Tibial artery (tissue), 4 donors: Measurements from ENCODE around the gene PIEZO2.

Source experiments
- DNase-seq, 2 donors: peaks; one replicate each; pipeline ENCODE4 v3.0.0-alpha.2; 2019
- H3K27ac ChIP-seq, 2 donors: fragments of 200-600 bp; sonication (generic) in 1 of 2; 1 replicate in 1 of 2; 2 replicates in 1 of 2; pipeline ENCODE4 v1.5.1; 2018 to 2019; ENCODE audit warnings: mild to moderate bottlenecking in 1 of 2
- H3K27me3 ChIP-seq, 2 donors: fragments of 200-600 bp; sonication (generic) in 1 of 2; one replicate each; pipeline versions ENCODE4 v1.5.1 to v1.6.0; 2016 to 2019
- H3K36me3 ChIP-seq, 3 donors: fragments of 200-600 bp; sonication (generic) in 2 of 3; one replicate each; pipeline ENCODE4 v1.5.1; 2016 to 2019; ENCODE audit warnings: mild to moderate bottlenecking in 2 of 3
- H3K4me1 ChIP-seq, 4 donors: fragments of 200-600 bp; sonication (generic) in 2 of 4; 1 replicate in 3 of 4; 2 replicates in 1 of 4; pipeline ENCODE4 v1.5.1; 2016 to 2019
- H3K4me3 ChIP-seq, 2 donors: fragments of 200-600 bp; sonication (generic) in 1 of 2; 1 replicate in 1 of 2; 2 replicates in 1 of 2; pipeline ENCODE4 v1.5.1; 2018 to 2019; ENCODE audit warnings: mild to moderate bottlenecking in 2 of 2
- H3K9me3 ChIP-seq, 3 donors: fragments of 200-600 bp; sonication (generic) in 1 of 3; one replicate each; pipeline ENCODE4 v1.5.1; 2016 to 2019
- intact Hi-C: fragments of 100-400 bp; cut with DNase I; formaldehyde crosslinking; loops from one replicate; pipeline ENCODE4 v1.15.0; 2023; ENCODE audit warnings: low total_unique reads
- TF ChIP-seq, protein P1 (sequence below), 2 experiments: fragments of 200-600 bp in 1 of 2; fragments of 450-650 bp in 1 of 2; IDR thresholded peaks; one replicate each; pipeline ENCODE4 v1.5.1; 2017 to 2019; ENCODE audit warnings: antibody characterized with exemption in 2 of 2, mild to moderate bottlenecking in 1 of 2, moderate library complexity in 1 of 2

The PIEZO2 gene

DNA sequence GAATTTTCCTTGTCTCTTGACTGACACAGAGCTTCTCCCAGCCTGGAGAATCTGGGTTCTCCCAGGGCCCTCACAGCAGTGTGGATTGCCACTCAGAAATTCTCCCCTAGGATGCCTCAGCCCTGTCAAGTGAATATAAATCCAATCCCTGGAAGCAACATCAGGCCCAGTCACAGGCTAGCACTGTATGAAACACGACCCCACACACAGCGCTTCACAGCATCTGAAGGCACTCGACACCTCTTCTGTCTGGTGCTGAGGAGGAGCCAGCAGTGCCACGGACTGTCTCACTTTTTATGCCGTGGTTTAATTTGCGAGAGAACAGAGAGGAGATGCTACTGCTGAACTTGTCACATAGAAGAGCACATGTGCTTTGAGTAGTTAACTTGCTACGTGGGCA lies 459.0 kb downstream of the PIEZO2 start:
- Histone ChIP-seq H3K27ac (no peak overlapping the region), H3K9me3 (no peaks in the 10 kb centered on the region), H3K27me3 (no peaks in the 10 kb centered on the region), H3K36me3 (no peaks in the 10 kb centered on the region), H3K4me3 (no peak overlapping the region), H3K4me1 (no peaks in the 10 kb centered on the region)
- no peak for DNase-seq
- TF ChIP-seq, protein P1, sequence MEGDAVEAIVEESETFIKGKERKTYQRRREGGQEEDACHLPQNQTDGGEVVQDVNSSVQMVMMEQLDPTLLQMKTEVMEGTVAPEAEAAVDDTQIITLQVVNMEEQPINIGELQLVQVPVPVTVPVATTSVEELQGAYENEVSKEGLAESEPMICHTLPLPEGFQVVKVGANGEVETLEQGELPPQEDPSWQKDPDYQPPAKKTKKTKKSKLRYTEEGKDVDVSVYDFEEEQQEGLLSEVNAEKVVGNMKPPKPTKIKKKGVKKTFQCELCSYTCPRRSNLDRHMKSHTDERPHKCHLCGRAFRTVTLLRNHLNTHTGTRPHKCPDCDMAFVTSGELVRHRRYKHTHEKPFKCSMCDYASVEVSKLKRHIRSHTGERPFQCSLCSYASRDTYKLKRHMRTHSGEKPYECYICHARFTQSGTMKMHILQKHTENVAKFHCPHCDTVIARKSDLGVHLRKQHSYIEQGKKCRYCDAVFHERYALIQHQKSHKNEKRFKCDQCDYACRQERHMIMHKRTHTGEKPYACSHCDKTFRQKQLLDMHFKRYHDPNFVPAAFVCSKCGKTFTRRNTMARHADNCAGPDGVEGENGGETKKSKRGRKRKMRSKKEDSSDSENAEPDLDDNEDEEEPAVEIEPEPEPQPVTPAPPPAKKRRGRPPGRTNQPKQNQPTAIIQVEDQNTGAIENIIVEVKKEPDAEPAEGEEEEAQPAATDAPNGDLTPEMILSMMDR (IDR thresholded peaks at IDR 0.05) = no peak
- intact Hi-C loops = no loop called here

DNA sequence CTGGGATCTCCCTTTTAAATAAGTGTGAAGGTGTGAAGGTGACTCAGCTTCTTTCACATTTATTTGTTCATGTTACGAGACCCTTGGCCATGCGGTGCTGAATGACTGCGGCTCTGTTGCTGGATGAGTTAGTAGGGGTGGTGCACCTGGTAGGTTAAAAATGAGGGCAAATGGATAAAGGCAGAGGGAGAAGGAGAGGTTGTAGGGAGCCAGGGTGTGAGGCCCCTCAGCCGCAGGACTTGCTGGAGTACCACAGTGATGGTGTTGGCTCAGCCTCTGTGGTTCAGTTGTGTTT lies 459.4 kb downstream of the PIEZO2 start:
- H3K27me3 ChIP-seq = no peaks in the 10 kb centered on the region
- H3K27ac ChIP-seq = no peak overlapping the region
- no peak for DNase-seq
- no peaks in the 10 kb centered on the region for H3K9me3 ChIP-seq
- no peaks in the 10 kb centered on the region for H3K4me1 ChIP-seq
- no peaks in the 10 kb centered on the region for H3K36me3 ChIP-seq
- H3K4me3 ChIP-seq = no peak overlapping the region
- TF ChIP-seq, protein P1 (IDR thresholded peaks at IDR 0.05) = no peak
- intact Hi-C loops = no loop called here

DNA sequence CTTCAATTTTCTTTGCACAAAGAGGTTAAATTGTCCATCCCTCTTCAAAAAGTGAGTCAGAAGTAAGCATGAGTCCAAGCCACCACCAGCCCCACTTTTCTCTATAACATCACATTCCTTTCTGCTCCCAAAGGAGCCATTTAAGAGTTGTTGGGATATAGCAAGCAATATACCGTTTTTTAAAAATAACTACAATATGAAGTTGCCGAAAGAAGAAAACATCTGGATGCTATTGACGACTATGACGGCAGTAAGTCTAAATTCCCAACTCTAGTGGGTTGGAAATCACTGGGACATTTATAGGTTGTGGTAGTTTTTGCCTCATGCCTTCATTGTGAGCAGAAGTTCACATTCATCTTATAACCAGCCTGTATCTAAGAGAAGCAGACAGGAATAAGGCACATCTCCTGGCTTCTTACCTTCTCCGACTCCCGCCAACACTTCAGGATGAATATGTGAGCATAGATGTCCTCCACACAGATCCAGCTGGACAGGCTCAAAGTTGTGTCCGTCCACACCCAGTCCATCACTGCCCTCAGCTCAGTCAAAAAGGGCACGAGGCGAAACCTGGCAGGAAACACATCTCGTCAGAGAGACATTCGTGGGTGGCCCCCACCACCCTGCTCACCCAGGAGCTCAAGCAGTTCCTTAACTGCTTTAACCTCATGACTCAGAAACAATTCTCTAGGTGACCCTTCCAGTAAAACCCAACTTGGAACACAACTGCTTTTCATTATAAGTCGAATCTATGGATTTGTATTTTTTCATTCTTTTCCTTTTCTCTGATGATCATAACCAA lies 459.9 kb downstream of the PIEZO2 start:
- intact Hi-C loops = no loop called here
- no peaks in the 10 kb centered on the region for H3K9me3 ChIP-seq
- no peaks in the 10 kb centered on the region for H3K27me3 ChIP-seq
- no peak overlapping the region for H3K4me3 ChIP-seq
- no peak for DNase-seq
- H3K27ac ChIP-seq = no peak overlapping the region
- TF ChIP-seq, protein P1 (IDR thresholded peaks at IDR 0.05) = no peak
- H3K4me1 ChIP-seq = no peaks in the 10 kb centered on the region
- H3K36me3 ChIP-seq = no peaks in the 10 kb centered on the region

DNA sequence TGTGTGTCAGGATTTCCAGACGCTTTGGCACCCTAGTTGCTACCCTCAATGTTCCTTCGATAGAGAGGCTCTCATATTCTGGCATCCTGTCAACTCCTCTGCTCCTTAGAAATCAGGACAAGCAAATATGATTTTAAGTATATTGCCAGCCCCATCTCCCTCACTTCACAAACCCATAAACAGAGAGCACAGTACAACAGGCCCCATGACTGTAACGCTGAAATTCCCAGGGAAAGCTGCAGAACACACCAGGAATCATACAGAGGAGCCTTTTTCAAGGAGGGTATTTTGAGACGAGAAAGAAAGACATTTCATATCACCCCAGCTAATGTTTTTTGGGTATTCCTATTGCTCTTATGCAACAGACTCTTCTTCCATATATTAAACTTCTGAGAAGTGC lies 460.6 kb downstream of the PIEZO2 start:
- Histone ChIP-seq H3K27me3 (no peaks in the 10 kb centered on the region), H3K4me3 (no peak overlapping the region), H3K9me3 (no peaks in the 10 kb centered on the region), H3K4me1 (no peaks in the 10 kb centered on the region), H3K27ac (no peak overlapping the region), H3K36me3 (no peaks in the 10 kb centered on the region)
- no peak for DNase-seq
- intact Hi-C loops = no loop called here
- TF ChIP-seq, protein P1 (IDR thresholded peaks at IDR 0.05) = no peak

DNA sequence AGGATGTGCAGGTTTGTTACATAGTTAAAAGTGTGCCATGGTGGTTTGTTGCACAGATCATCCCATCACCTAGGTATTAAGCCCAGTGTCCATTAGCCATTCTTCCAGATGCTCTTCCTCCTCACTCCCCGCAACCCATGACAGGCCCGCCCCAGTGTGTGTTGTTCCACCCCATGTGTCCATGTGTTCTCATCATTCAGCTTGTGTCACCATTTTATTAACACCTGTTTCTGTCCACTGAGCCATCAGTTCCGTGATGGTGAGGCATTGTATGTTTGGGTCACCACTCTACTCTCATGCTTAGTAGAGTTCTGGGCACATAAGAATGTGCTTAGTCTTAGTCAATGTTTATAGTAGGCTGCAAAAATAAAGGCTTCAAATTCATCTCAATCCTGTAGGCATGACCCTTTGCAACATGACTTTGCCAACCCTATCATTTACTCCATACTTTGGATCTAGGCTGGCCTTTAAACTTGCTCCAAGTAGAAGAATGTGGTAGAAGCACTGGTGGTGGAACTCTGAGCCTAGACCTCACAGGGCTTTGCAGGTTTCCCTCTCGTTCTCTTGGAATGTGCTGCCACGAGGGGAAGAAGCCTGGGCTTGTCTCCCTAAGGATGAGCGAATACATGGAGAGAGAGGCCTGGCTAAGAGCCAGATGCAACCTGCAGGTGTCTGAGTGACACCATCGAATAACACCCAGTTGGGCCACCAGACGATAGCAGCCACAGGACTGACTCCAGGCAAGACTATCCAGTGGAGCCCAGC lies 462.0 kb downstream of the PIEZO2 start:
- Histone ChIP-seq H3K4me3 (no peak overlapping the region), H3K9me3 (no peaks in the 10 kb centered on the region), H3K36me3 (no peaks in the 10 kb centered on the region), H3K27me3 (no peaks in the 10 kb centered on the region), H3K4me1 (no peaks in the 10 kb centered on the region), H3K27ac (no peak overlapping the region)
- intact Hi-C loops = no loop called here
- no peak for DNase-seq
- TF ChIP-seq, protein P1 (IDR thresholded peaks at IDR 0.05) = no peak
